CD4-positive, alpha-beta T cell (primary cell): ENCODE data around the gene MAML2. TPM values are rescaled to one million over a fixed set of nuclear protein-coding genes. Genes with fewer than 3 reads are reported as not detected.

ENCODE experiments used
- ATAC-seq: fragments of 200-7000 bp; cut with Tn5 transposase; one replicate; pipeline ENCODE4 v1.10.0; 2022; ENCODE audit warnings: mild to moderate bottlenecking; ENCODE audit not compliant: poor library complexity
- CTCF ChIA-PET: fragments of 350-600 bp; sonication (Branson Sonifier 250); formaldehyde crosslinking; loops from one replicate; lab custom pipeline; 2021; ENCODE audit warnings: antibody characterized with exemption, inconsistent platforms; lab: Charles Lee
- POLR2A ChIA-PET: fragments of 350-600 bp; sonication (Branson Sonifier 250); formaldehyde crosslinking; loops from one replicate; lab custom pipeline; 2021; ENCODE audit warnings: antibody characterized with exemption, inconsistent platforms; lab: Charles Lee
- DNase-seq, 14 experiments: peaks; one replicate each; pipeline ENCODE4 v3.0.0-alpha.2; 2013 to 2020; ENCODE audit warnings: mixed read lengths in 2 of 14
- H3K27ac ChIP-seq, 2 donors: one replicate each; pipeline versions ENCODE4 v1.5.1 to v1.7.0; 2013; ENCODE audit warnings: low read length in 2 of 2, low read depth in 1 of 2, mild to moderate bottlenecking in 1 of 2
- H3K27me3 ChIP-seq, 2 experiments: 1 replicate in 1 of 2; 2 replicates in 1 of 2; pipeline versions ENCODE4 v1.6.1 to v1.7.0; 2013; ENCODE audit warnings: low read length in 2 of 2, control low read depth in 1 of 2, mild to moderate bottlenecking in 1 of 2, moderate library complexity in 1 of 2; ENCODE audit not compliant: insufficient read depth in 2 of 2, control insufficient read depth in 1 of 2
- H3K36me3 ChIP-seq: one replicate; pipeline ENCODE4 v1.6.1; 2013; ENCODE audit warnings: low read length, control low read depth; ENCODE audit not compliant: insufficient read depth
- H3K4me1 ChIP-seq: one replicate; pipeline ENCODE4 v1.6.1; 2013; ENCODE audit warnings: low read length, control low read depth; ENCODE audit not compliant: insufficient read depth
- H3K4me3 ChIP-seq: one replicate; pipeline ENCODE4 v1.5.1; 2013; ENCODE audit warnings: mild to moderate bottlenecking, low read length, moderate library complexity
- H3K9me3 ChIP-seq, 2 experiments: 1 replicate in 1 of 2; 2 replicates in 1 of 2; pipeline versions ENCODE4 v1.6.1 to v1.7.0; 2013; ENCODE audit warnings: low read length in 2 of 2, mild to moderate bottlenecking in 2 of 2, control low read depth in 1 of 2, moderate library complexity in 1 of 2; ENCODE audit not compliant: control insufficient read depth in 1 of 2, insufficient read depth in 1 of 2
- H3K27ac Mint-ChIP-seq: one replicate; pipeline ENCODE4 v1.8.0; 2020; ENCODE audit warnings: mixed read lengths
- H3K27me3 Mint-ChIP-seq: one replicate; pipeline ENCODE4 v1.8.0; 2021; ENCODE audit warnings: mixed read lengths
- H3K36me3 Mint-ChIP-seq: one replicate; pipeline ENCODE4 v1.8.0; 2021; ENCODE audit warnings: low read depth, mixed read lengths
- H3K4me1 Mint-ChIP-seq: one replicate; pipeline ENCODE4 v1.8.0; 2021; ENCODE audit warnings: low read depth, mixed read lengths
- H3K4me3 Mint-ChIP-seq: one replicate; pipeline ENCODE4 v1.8.0; 2020; ENCODE audit warnings: mild to moderate bottlenecking, mixed read lengths
- H3K9me3 Mint-ChIP-seq: one replicate; pipeline ENCODE4 v1.8.0; 2020; ENCODE audit warnings: mixed read lengths
- intact Hi-C, 2 experiments: fragments of 100-400 bp; cut with DNase I in 1 of 2; cut with micrococcal nuclease in 1 of 2; formaldehyde crosslinking; loops; one replicate each; pipeline versions ENCODE4 v1.15.1 to v1.9.0; 2023 to 2025; cut with DNase I, micrococcal nuclease
- total RNA-seq, 174 experiments: library from RNA in 2 of 174; stranded (reverse) in 2 of 174; gene quantifications; one replicate each; pipeline ENCODE4 v1.2.3 and lab custom pipeline; 2021 to 2026
- TF ChIP-seq, protein P1 (sequence below): fragments of 200-600 bp; IDR thresholded peaks from one replicate; pipeline ENCODE4 v1.8.0; 2022; ENCODE audit warnings: antibody characterized with exemption, mild to moderate bottlenecking

MAML2 gene
- total RNA-seq, 2 experiments from 2014 or later: 58.8 to 59.8 TPM

DNA sequence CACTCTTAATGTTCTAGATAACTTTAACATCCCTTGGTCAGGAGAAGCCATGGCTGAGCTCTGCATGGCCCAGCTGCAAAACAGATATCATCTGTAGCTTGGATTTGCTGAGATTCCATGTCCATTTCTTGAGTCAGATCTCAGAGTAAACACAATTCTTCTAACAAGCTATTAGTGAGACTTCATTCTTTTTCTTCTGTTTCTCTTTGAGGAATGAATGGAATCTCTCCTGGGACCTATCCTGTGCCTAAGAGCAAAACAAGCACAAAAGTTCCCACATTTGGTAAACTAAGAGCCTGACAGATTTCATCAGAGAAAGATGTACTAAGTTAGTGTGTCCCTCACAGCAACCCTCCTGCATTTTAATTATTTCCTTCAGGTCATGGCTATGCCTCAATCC, 142.8 kb downstream of the MAML2 start:
- intact Hi-C loops: loop anchor here in 1 of 2 experiments (5.0 kb wide), 1 partner anchor 142 kb away; the partner anchor contains the start of gene MAML2
- Mint-ChIP-seq H3K36me3 (peaks cover 49% of the 10 kb centered on the region), H3K27ac (peak overlapping the region; percentile 87), H3K4me1 (peaks cover 89% of the 10 kb centered on the region), H3K27me3 (no peaks in the 10 kb centered on the region), H3K4me3 (peak overlapping the region; percentile 81), H3K9me3 (no peaks in the 10 kb centered on the region)
- H3K36me3 ChIP-seq: no peaks in the 10 kb centered on the region
- no peak overlapping the region for H3K4me3 ChIP-seq
- DNase-seq: no peak
- ChIA-PET CTCF (interaction anchor here (1.0 to 1.2 kb wide), 3 partner anchors 34 to 188 kb away, joined by 3 to 5 read pairs (median 3); partner anchors contain the start of gene MAML2), POLR2A (interaction anchor here (0.7 to 1.6 kb wide), 4 partner anchors 43 to 190 kb away, joined by 3 to 6 read pairs (median 4); partner anchors contain the start of genes CCDC82 and JRKL)
- no peaks in the 10 kb centered on the region for H3K27me3 ChIP-seq
- H3K9me3 ChIP-seq: no peaks in the 10 kb centered on the region
- no peak for ATAC-seq
- H3K27ac ChIP-seq: peak overlapping the region in 1 of 2 donors; percentile 9
- H3K4me1 ChIP-seq: peaks cover 33% of the 10 kb centered on the region
- TF ChIP-seq, protein P1, sequence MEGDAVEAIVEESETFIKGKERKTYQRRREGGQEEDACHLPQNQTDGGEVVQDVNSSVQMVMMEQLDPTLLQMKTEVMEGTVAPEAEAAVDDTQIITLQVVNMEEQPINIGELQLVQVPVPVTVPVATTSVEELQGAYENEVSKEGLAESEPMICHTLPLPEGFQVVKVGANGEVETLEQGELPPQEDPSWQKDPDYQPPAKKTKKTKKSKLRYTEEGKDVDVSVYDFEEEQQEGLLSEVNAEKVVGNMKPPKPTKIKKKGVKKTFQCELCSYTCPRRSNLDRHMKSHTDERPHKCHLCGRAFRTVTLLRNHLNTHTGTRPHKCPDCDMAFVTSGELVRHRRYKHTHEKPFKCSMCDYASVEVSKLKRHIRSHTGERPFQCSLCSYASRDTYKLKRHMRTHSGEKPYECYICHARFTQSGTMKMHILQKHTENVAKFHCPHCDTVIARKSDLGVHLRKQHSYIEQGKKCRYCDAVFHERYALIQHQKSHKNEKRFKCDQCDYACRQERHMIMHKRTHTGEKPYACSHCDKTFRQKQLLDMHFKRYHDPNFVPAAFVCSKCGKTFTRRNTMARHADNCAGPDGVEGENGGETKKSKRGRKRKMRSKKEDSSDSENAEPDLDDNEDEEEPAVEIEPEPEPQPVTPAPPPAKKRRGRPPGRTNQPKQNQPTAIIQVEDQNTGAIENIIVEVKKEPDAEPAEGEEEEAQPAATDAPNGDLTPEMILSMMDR: no peak

DNA sequence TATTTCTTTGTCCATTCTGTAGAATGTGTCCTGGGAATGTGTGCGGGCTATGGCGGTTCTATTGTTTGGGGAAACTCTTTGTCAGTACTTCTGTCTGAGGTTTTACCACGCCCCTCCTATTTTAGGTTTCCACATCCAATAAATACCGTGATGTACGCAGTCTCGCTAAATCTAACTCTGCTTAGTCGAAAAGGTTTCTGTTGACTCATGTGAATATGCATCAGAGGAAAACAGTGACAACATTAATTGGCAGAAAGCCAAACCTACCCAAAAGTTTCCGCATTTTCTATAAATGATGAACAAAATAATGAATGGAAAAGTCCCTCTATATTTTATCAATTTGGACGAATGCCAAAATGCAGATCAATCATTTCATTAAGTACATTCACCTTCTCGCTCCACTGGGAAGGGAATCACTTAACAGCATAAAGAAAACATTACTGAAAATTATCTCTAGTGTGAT, 143.4 kb downstream of the MAML2 start:
- peaks cover 49% of the 10 kb centered on the region for H3K36me3 Mint-ChIP-seq
- H3K9me3 ChIP-seq: no peaks in the 10 kb centered on the region
- ATAC-seq: peak; percentile 87
- peak overlapping the region; percentile 87 for H3K27ac Mint-ChIP-seq
- H3K4me1 ChIP-seq: peaks cover 31% of the 10 kb centered on the region
- no peak overlapping the region for H3K27ac ChIP-seq
- no peaks in the 10 kb centered on the region for H3K36me3 ChIP-seq
- peak overlapping the region; percentile 81 for H3K4me3 Mint-ChIP-seq
- CTCF ChIA-PET: no interaction called here
- peak overlapping the region; percentile 12 for H3K4me3 ChIP-seq
- H3K27me3 ChIP-seq: no peaks in the 10 kb centered on the region
- no peaks in the 10 kb centered on the region for H3K27me3 Mint-ChIP-seq
- intact Hi-C loops: loop anchor here in 1 of 2 experiments (5.0 kb wide), 1 partner anchor 143 kb away; the partner anchor contains the start of gene MAML2
- TF ChIP-seq, protein P1: no peak
- H3K4me1 Mint-ChIP-seq: peaks cover 89% of the 10 kb centered on the region
- POLR2A ChIA-PET: interaction anchor here (1.2 to 1.6 kb wide), 3 partner anchors 8 to 144 kb away, joined by 4 to 6 read pairs (median 5); no protein-coding TSS in a partner anchor
- H3K9me3 Mint-ChIP-seq: no peaks in the 10 kb centered on the region
- DNase-seq: peak in 6 of 14 experiments; percentile 19 to 85 (median 58)

DNA sequence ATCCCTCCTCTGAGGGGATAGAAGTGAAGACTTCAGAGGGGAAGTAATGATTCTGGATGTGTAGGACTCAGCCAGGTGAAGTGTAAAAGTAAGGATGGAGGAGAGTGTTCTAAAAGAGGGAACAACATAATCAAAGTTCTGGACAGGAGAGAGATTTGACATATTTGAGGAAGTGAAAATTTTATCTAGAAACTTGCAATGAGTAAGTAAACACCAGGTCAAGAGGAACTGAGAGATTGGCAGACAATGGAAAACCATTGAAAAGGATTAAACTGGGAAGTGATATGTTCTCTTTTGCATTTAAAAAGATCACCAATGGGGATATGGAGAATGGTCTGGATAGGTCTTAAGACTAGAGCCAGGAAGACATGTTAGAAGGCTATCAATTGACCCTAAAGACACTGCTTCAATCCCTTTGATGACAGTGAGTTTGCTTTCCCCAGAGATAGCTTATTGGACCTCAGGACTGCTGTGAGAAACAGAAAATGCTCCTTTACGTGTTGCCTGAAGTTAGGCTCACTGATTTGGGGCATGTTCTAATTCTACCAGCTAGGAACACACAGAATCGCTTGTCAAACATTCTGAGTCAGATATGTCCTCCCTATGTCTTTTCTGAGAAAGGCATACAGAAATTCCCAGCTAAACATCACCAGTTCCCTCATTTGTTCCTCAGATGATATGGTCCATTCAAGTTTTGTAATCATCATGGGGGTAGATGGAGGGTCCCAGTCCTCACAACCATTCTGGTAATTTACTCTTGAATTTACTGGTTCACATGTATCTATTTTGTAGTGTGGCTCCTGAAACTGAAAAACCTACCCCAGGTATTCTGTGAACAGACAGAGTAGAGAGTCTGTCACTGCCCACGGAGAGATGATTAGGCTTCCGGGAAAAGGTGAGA, 144.9 kb downstream of the MAML2 start:
- H3K36me3 ChIP-seq: no peaks in the 10 kb centered on the region
- Mint-ChIP-seq H3K4me1 (peaks cover 91% of the 10 kb centered on the region), H3K27ac (peak overlapping the region; percentile 87), H3K36me3 (peaks cover 49% of the 10 kb centered on the region), H3K9me3 (no peaks in the 10 kb centered on the region), H3K4me3 (peak overlapping the region; percentile 5), H3K27me3 (no peaks in the 10 kb centered on the region)
- ATAC-seq (no peak), DNase-seq (no peak)
- no peak overlapping the region for H3K4me3 ChIP-seq
- no peak overlapping the region for H3K27ac ChIP-seq
- H3K4me1 ChIP-seq: peaks cover 32% of the 10 kb centered on the region
- intact Hi-C loops: no loop called here
- no peaks in the 10 kb centered on the region for H3K27me3 ChIP-seq
- ChIA-PET POLR2A (interaction anchor here (0.6 to 1.7 kb wide), 4 partner anchors 10 to 182 kb away, joined by 3 to 6 read pairs (median 4); no protein-coding TSS in a partner anchor), CTCF (interaction anchor here (1.0 to 1.2 kb wide), 2 partner anchors 13 to 145 kb away, joined by 3 to 4 read pairs; partner anchors contain the start of gene MAML2)
- TF ChIP-seq, protein P1: no peak
- H3K9me3 ChIP-seq: no peaks in the 10 kb centered on the region
